NT2/D1 (cell line): ENCODE data around the gene DCC.

Experiments
- DNase-seq: peaks from one replicate; pipeline ENCODE4 v3.0.0-alpha.2; 2011; ENCODE audit warnings: low read depth, low spot score
- H3K27me3 ChIP-seq: 2 replicates; pipeline ENCODE4 v1.6.0; 2011; ENCODE audit warnings: mild to moderate bottlenecking; ENCODE audit not compliant: insufficient read length, insufficient read depth
- H3K36me3 ChIP-seq: 2 replicates; pipeline ENCODE4 v1.6.1; 2011; ENCODE audit warnings: mild to moderate bottlenecking, low read length, mixed read lengths; ENCODE audit not compliant: insufficient read depth, insufficient read length
- H3K4me1 ChIP-seq: 2 replicates; pipeline ENCODE4 v1.5.1; 2011; ENCODE audit not compliant: insufficient read depth, insufficient read length
- H3K4me3 ChIP-seq: 2 replicates; pipeline ENCODE4 v1.5.1; 2011; ENCODE audit warnings: low read depth; ENCODE audit not compliant: insufficient read length
- H3K9ac ChIP-seq: 2 replicates; pipeline ENCODE4 v1.6.0; 2011; ENCODE audit warnings: low read depth; ENCODE audit not compliant: insufficient read length
- H3K9me3 ChIP-seq: 2 replicates; pipeline ENCODE4 v1.5.1; 2011; ENCODE audit warnings: mild to moderate bottlenecking, low read length; ENCODE audit not compliant: insufficient read depth
- SUZ12 ChIP-seq: IDR thresholded peaks from 2 replicates; pipeline ENCODE4 v1.6.1; 2011; ENCODE audit not compliant: insufficient read length, insufficient read depth; ENCODE audit errors: extremely low read depth
- YY1 ChIP-seq: IDR thresholded peaks from 2 replicates; pipeline ENCODE4 v1.6.1; 2011; ENCODE audit not compliant: insufficient read length, insufficient read depth
- ZNF274 ChIP-seq: IDR thresholded peaks from 2 replicates; pipeline ENCODE4 v1.6.1; 2011; ENCODE audit warnings: mild to moderate bottlenecking, low read depth, low read length

DCC gene

GRCh38 chr18:52950155-52950554, 610.2 kb downstream of the DCC start:
- Histone ChIP-seq H3K36me3 (no peaks in the 10 kb centered on the region), H3K9ac (no peak overlapping the region), H3K27me3 (no peaks in the 10 kb centered on the region), H3K4me1 (no peaks in the 10 kb centered on the region), H3K4me3 (no peak overlapping the region), H3K9me3 (no peaks in the 10 kb centered on the region)
- TF ChIP-seq ZNF274 (no peak), SUZ12 (no peak), YY1 (no peak)
- no peak for DNase-seq

DNA sequence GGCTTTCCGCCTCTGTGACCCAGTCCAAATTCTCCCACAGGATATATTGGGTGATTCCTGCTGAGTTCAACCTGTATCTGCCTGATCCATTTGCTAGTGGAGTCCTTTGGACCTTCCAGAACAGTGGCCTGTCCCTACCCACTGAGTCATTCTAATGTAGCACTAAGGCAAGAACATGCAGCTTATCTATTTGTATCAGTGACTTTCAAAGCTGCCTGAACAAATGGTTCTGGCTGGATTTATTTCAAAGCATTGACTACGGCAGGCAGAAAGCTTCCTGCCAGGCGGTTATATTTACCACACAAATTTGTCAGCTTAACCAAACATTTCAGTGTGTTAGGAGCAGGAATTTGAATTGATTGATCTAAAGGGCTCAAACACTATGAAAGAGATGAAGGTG, 613.4 kb downstream of the DCC start:
- no peaks in the 10 kb centered on the region for H3K4me1 ChIP-seq
- no peak overlapping the region for H3K4me3 ChIP-seq

GRCh38 chr18:52963481-52963880, 623.5 kb downstream of the DCC start:
- Histone ChIP-seq H3K9me3 (no peaks in the 10 kb centered on the region), H3K36me3 (no peaks in the 10 kb centered on the region), H3K4me3 (no peak overlapping the region), H3K4me1 (no peaks in the 10 kb centered on the region), H3K9ac (no peak overlapping the region), H3K27me3 (no peaks in the 10 kb centered on the region)
- TF ChIP-seq YY1 (no peak), SUZ12 (no peak), ZNF274 (no peak)
- peak; percentile 1 for DNase-seq

More for the DNA sequence above, 613.4 kb downstream of the DCC start:
- Histone ChIP-seq H3K27me3 (no peaks in the 10 kb centered on the region), H3K9me3 (no peaks in the 10 kb centered on the region), H3K36me3 (no peaks in the 10 kb centered on the region), H3K9ac (no peak overlapping the region)
- no peak for TF ChIP-seq YY1
- TF ChIP-seq ZNF274, result no peak
- TF ChIP-seq SUZ12, result no peak
- DNase-seq, result no peak

GRCh38 chr18:52970686-52971085, 630.7 kb downstream of the DCC start:
- Histone ChIP-seq H3K9me3 (no peaks in the 10 kb centered on the region), H3K27me3 (no peaks in the 10 kb centered on the region), H3K9ac (no peak overlapping the region), H3K4me1 (no peaks in the 10 kb centered on the region), H3K4me3 (no peak overlapping the region), H3K36me3 (no peaks in the 10 kb centered on the region)
- TF ChIP-seq ZNF274, result no peak
- TF ChIP-seq SUZ12, result no peak
- no peak for TF ChIP-seq YY1
- DNase-seq, result no peak

DNA sequence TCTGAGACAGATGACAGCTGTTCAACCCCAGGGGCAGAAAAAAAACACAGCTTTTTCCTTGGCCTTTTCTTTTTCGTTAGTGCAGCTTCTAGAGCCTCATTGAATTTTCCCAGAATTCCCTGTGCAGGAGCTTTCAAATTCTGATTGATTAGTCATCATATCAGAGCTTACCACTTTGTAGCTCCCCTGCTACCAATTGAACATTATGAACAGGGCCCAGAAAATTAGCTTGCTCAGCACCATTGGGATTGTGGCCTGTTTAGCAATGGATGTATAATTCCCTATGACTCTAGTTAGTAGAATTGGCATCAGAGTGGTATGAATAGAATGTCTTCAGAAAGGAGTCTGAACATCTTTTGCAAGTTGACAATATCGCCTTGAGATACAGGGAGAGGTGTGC, 631.1 kb downstream of the DCC start:
- no peak overlapping the region for H3K9ac ChIP-seq
- no peaks in the 10 kb centered on the region for H3K27me3 ChIP-seq
- H3K4me1 ChIP-seq, result no peaks in the 10 kb centered on the region

DNA sequence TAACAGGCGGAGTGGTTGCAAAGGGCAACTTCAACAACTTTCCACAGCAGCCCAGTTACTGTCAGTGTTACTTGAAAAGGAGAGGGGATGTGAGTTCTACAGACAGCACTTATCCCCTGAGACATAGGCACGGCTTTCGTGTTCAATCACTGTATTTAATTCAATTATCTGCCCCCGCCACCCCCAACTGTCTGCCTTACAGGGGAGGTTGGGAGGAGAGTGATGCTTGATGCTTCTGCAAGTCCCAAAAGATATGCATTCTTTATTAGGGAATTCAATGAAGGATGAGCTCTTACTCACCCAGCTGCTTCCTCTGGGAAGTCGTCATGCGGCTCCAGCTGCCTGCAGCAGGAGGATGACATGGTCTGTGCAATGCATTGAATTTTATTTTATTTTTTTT, 639.9 kb downstream of the DCC start:
- TF ChIP-seq YY1 (no peak), ZNF274 (no peak), SUZ12 (no peak)
- H3K9ac ChIP-seq, result no peak overlapping the region

More for the DNA sequence above, 631.1 kb downstream of the DCC start:
- DNase-seq, result no peak
- H3K4me3 ChIP-seq, result no peak overlapping the region
- no peak for TF ChIP-seq SUZ12
- no peak for TF ChIP-seq ZNF274
- no peak for TF ChIP-seq YY1
- H3K36me3 ChIP-seq, result no peaks in the 10 kb centered on the region
- H3K9me3 ChIP-seq, result no peaks in the 10 kb centered on the region

DNA sequence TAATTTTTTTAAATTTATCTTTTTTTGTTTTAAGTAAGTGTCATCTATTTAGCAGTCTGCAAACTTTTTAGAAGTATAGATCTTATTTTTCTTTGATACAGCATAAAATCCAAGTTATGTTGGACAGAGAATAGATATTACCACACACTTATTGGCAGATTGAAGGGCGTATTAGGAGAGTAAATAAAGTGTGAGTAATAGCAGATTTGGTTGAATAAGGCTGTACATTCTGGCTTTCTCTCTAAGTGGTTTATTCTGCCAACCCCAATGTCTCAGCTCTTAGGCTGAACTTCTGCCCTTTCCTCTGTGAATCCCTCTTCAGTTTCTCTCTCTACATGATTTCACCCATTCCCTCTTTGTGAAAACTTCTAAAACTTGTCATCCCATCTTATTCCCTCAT, 651.2 kb downstream of the DCC start:
- no peaks in the 10 kb centered on the region for H3K27me3 ChIP-seq
- TF ChIP-seq YY1, result no peak
- no peak for TF ChIP-seq SUZ12
- no peak for TF ChIP-seq ZNF274
- no peak overlapping the region for H3K4me3 ChIP-seq
- no peak for DNase-seq
- H3K9me3 ChIP-seq, result no peaks in the 10 kb centered on the region
- no peaks in the 10 kb centered on the region for H3K4me1 ChIP-seq
- H3K9ac ChIP-seq, result no peak overlapping the region
- H3K36me3 ChIP-seq, result no peaks in the 10 kb centered on the region

More for the DNA sequence above, 639.9 kb downstream of the DCC start:
- Histone ChIP-seq H3K9me3 (no peaks in the 10 kb centered on the region), H3K36me3 (no peaks in the 10 kb centered on the region), H3K4me1 (no peaks in the 10 kb centered on the region), H3K27me3 (no peaks in the 10 kb centered on the region), H3K4me3 (no peak overlapping the region)
- DNase-seq, result no peak
